Measurements from ENCODE around the gene PLCD1. TPM values are rescaled to one million over a fixed set of nuclear protein-coding genes. Genes with fewer than 3 reads are reported as not detected.

The PLCD1 gene
- total RNA-seq, 1 donor from 2014 or later: 30.1 TPM

- no peak overlapping the region for H3K4me3 ChIP-seq
- intact Hi-C loops (cut with DNase I): no loop called here
- H3K4me1 ChIP-seq: peaks cover 18% of the 10 kb centered on the region
- H3K27ac ChIP-seq: no peak overlapping the region
- ATAC-seq (peak; percentile 67), DNase-seq (peak; percentile 75)
- H3K9me3 ChIP-seq: no peaks in the 10 kb centered on the region
- TF ChIP-seq CTCF (IDR thresholded peaks at IDR 0.05): peak; percentile 83
- H3K27me3 ChIP-seq (ENCODE audit: low read depth): no peaks in the 10 kb centered on the region
- peaks cover 39% of the 10 kb centered on the region for H3K36me3 ChIP-seq
These were observed 26.0 kb downstream of the PLCD1 start for GRCh38 chr3:38003371-38003816.

- peaks cover 35% of the 10 kb centered on the region for H3K36me3 ChIP-seq
- no peak overlapping the region for H3K27ac ChIP-seq
- TF ChIP-seq CTCF (IDR thresholded peaks at IDR 0.05): no peak
- H3K27me3 ChIP-seq (ENCODE audit: low read depth): no peaks in the 10 kb centered on the region
- H3K4me1 ChIP-seq: peaks cover 23% of the 10 kb centered on the region
- no peak overlapping the region for H3K4me3 ChIP-seq
- DNase-seq: no peak
- intact Hi-C loops (cut with DNase I): no loop called here
- ATAC-seq: no peak
- no peaks in the 10 kb centered on the region for H3K9me3 ChIP-seq
These were observed 26.5 kb downstream of the PLCD1 start for GRCh38 chr3:38002940-38003339.

GRCh38 chr3:38002291-38002876 is 27.1 kb downstream of the PLCD1 start:
- intact Hi-C loops (cut with DNase I): no loop called here
- no peak for TF ChIP-seq CTCF (IDR thresholded peaks at IDR 0.05)

GRCh38 chr3:38001456-38002081 is 27.9 kb downstream of the PLCD1 start:
- no peak overlapping the region for H3K27ac ChIP-seq
- H3K4me3 ChIP-seq: no peak overlapping the region

More at GRCh38 chr3:38002291-38002876, 27.1 kb downstream of the PLCD1 start:
- Histone ChIP-seq H3K4me3 (no peak overlapping the region), H3K36me3 (peaks cover 29% of the 10 kb centered on the region), H3K27me3 (ENCODE audit: low read depth) (no peaks in the 10 kb centered on the region), H3K9me3 (no peaks in the 10 kb centered on the region), H3K27ac (no peak overlapping the region), H3K4me1 (peaks cover 28% of the 10 kb centered on the region)
- ATAC-seq: no peak
- no peak for DNase-seq

GRCh38 chr3:38000965-38001455 is 28.4 kb downstream of the PLCD1 start:
- Histone ChIP-seq H3K27me3 (ENCODE audit: low read depth) (no peaks in the 10 kb centered on the region), H3K36me3 (peaks cover 19% of the 10 kb centered on the region), H3K27ac (no peak overlapping the region), H3K4me3 (no peak overlapping the region), H3K4me1 (peaks cover 35% of the 10 kb centered on the region), H3K9me3 (no peaks in the 10 kb centered on the region)
- intact Hi-C loops (cut with DNase I): no loop called here
- no peak for TF ChIP-seq CTCF (IDR thresholded peaks at IDR 0.05)
- ATAC-seq (no peak), DNase-seq (no peak)

More at GRCh38 chr3:38001456-38002081, 27.9 kb downstream of the PLCD1 start:
- intact Hi-C loops (cut with DNase I): no loop called here
- Histone ChIP-seq H3K27me3 (ENCODE audit: low read depth) (no peaks in the 10 kb centered on the region), H3K4me1 (peaks cover 35% of the 10 kb centered on the region), H3K9me3 (no peaks in the 10 kb centered on the region), H3K36me3 (peaks cover 24% of the 10 kb centered on the region)
- DNase-seq (no peak), ATAC-seq (no peak)
- peak; percentile 8 for TF ChIP-seq CTCF (IDR thresholded peaks at IDR 0.05)

Measured in lower lobe of right lung (tissue), 2 donors.